GM20000 (cell line): ENCODE data around the gene RPL19.

ENCODE experiments used
- DNase-seq: peaks from one replicate; pipeline ENCODE4 v3.0.0; 2012; ENCODE audit warnings: low spot score
- CTCF ChIP-seq: IDR thresholded peaks from 2 replicates; pipeline ENCODE4 v1.5.1; 2012; ENCODE audit warnings: mild to moderate bottlenecking, control low read depth; ENCODE audit errors: extremely low read depth, missing control alignments

The RPL19 gene

GRCh38 chr17:39173526-39174274 is 26.4 kb upstream of the RPL19 start:
- TF ChIP-seq CTCF, result no peak
- no peak for DNase-seq

GRCh38 chr17:39174920-39175694 is 25.0 kb upstream of the RPL19 start:
- peak; percentile 74 for TF ChIP-seq CTCF
- peak; percentile 87 for DNase-seq

DNA sequence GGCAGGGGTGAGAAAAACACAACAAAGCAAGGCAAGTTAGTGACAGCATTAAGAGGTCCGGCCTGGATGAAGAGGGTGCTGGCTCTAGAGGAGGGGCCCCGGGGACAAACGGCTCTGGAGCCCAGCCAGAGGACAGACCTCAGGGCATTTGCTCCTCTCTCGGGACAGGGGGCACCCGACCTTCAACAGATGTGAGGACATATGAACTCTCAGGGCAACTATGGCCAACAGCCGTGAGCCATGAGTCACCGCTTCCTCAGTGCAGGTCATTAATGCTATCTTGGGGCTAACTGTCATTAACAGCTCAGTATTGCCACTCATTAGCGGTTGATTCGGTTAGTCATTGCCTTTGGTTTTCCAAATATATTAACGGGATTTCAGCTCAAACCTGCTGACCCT is 24.4 kb upstream of the RPL19 start:
- no peak for DNase-seq
- no peak for TF ChIP-seq CTCF

DNA sequence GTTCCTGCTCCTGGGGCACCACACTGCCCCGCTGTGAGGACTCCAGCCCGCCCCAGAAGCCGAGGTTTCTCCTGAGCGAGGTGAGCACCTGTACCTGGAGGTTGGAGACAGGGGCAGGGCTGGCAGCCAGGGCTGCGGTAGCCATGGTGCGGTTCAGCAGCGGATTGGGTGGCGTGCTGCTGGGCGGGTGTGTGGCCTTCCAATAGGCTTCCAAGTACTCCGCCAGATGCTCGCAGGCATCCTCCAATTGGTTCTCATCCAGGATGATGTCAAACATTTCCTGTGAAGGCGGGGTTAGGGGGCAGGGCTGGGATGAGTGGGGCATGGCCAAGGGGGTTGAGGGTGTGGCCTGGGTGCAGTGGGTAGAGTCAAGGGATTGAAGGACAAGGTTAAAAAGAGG is 22.8 kb upstream of the RPL19 start:
- no peak for TF ChIP-seq CTCF
- no peak for DNase-seq

GRCh38 chr17:39178536-39178935 is 21.5 kb upstream of the RPL19 start:
- DNase-seq, result no peak
- TF ChIP-seq CTCF, result no peak

- TF ChIP-seq CTCF, result no peak
- no peak for DNase-seq
These were observed 18.8 kb upstream of the RPL19 start for GRCh38 chr17:39181303-39181702.

DNA sequence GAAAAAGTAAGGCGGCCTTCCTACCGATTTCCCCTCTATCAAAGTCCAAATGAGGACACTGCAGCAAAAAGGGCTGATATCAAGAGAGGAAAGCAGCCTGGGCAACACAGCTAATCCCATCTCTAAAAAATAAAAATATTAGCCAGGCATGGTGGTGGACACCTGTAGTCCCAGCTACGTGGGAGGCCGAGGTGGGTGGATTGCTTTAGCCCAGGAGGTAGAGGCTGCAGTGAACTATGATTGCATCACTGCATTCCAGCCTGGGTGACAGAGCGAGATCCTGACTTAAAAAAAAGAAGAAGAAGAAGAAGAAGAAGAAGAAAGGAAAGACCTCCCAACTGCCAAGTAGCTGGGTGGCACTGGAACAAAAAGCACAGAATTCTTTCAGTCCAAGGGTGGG is 17.0 kb upstream of the RPL19 start:
- no peak for TF ChIP-seq CTCF
- no peak for DNase-seq
